ENCODE data around the gene ACOXL. TPM values are rescaled to one million over a fixed set of nuclear protein-coding genes. Genes with fewer than 3 reads are reported as not detected.

The ACOXL gene
- total RNA-seq, 2 donors from 2014 or later, result 11.7 to 12.3 TPM

- TF ChIP-seq, protein P1, sequence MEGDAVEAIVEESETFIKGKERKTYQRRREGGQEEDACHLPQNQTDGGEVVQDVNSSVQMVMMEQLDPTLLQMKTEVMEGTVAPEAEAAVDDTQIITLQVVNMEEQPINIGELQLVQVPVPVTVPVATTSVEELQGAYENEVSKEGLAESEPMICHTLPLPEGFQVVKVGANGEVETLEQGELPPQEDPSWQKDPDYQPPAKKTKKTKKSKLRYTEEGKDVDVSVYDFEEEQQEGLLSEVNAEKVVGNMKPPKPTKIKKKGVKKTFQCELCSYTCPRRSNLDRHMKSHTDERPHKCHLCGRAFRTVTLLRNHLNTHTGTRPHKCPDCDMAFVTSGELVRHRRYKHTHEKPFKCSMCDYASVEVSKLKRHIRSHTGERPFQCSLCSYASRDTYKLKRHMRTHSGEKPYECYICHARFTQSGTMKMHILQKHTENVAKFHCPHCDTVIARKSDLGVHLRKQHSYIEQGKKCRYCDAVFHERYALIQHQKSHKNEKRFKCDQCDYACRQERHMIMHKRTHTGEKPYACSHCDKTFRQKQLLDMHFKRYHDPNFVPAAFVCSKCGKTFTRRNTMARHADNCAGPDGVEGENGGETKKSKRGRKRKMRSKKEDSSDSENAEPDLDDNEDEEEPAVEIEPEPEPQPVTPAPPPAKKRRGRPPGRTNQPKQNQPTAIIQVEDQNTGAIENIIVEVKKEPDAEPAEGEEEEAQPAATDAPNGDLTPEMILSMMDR (conservative IDR thresholded peaks at IDR 0.05), result no peak
- Histone ChIP-seq H3K27me3 (ENCODE audit: control insufficient read depth, insufficient read depth, low read length, poor library complexity, severe bottlenecking) (no peaks in the 10 kb centered on the region), H3K4me3 (ENCODE audit: low read length) (no peak overlapping the region), H3K36me3 (ENCODE audit: control insufficient read depth, insufficient read depth, low read length) (no peaks in the 10 kb centered on the region), H3K9ac (ENCODE audit: extremely low read depth, low read length, poor library complexity, severe bottlenecking) (no peak overlapping the region), H3K27ac (ENCODE audit: low read depth, low read length) (no peak overlapping the region), H3K4me1 (ENCODE audit: control insufficient read depth, insufficient read depth, low read length) (no peaks in the 10 kb centered on the region), H3K9me3 (ENCODE audit: control insufficient read depth, low read length) (no peaks in the 10 kb centered on the region)
- H3K27me3 Mint-ChIP-seq (ENCODE audit: insufficient read depth), result no peaks in the 10 kb centered on the region
- peaks cover 2% of the 10 kb centered on the region for H3K9me3 Mint-ChIP-seq
- peak overlapping the region; percentile 13 for H3K27ac Mint-ChIP-seq
- 88 to 100% methylated on average over 1 to 9 of the region's 9 CpGs for WGBS, 2 experiments (ENCODE audit: insufficient coverage in 1 of 2, insufficient read length in 1 of 2)
- DNase-seq, result no peak
- H3K4me3 Mint-ChIP-seq, result no peak overlapping the region
- H3K36me3 Mint-ChIP-seq (ENCODE audit: low read depth), result no peaks in the 10 kb centered on the region
- H3K4me1 Mint-ChIP-seq, result peaks cover 8% of the 10 kb centered on the region
Measured at GRCh38 chr2:110873056-110873502, 140.7 kb downstream of the ACOXL start.

DNA sequence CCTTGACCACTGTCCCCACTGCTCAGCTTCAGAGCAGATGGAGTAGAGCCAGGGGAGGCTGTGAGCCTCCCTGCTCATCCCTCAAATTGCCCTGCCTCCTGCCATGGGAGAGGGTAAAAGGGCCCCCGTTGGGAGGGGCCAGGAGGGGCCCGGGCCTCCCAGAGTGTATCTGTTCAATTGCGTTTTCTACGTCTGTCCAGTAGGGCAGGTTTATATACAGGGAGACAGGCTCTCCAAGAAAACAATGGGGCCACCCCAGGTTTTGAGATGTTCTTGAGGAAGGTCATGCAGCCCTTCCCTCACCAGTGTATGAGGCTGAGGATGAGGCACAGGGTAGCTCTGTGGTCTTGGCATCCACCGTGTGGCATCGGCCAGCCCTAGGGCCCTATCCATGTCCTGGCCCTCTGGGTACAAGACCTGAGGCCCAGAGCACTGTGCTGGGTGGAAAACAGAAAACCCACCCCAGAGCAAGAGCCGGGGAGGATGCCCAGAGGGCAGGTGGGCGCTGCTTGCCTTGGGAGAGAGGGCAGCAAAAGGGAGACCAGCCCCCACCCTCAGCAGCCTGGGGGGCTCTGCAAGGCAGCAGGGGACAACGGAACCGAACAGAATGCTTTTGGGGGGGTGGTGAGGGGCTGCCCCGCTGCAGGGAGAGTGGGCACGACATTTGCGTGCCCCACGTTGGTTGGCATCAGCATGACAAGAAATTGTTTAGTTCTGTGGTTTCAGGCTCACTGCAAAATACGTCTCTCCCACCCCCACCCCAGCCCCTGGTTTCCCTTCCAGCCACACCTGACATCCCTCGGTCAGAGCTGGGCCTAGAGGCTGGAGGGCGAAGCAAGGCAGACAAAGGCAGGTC lies 141.5 kb downstream of the ACOXL start:
- TF ChIP-seq, protein P1 (conservative IDR thresholded peaks at IDR 0.05), result peak; percentile 20
- 92 to 94% methylated on average over 5 to 17 of the region's 17 CpGs for WGBS, 2 experiments (ENCODE audit: insufficient coverage in 1 of 2, insufficient read length in 1 of 2)
- Histone ChIP-seq H3K4me3 (ENCODE audit: low read length) (no peak overlapping the region), H3K4me1 (ENCODE audit: control insufficient read depth, insufficient read depth, low read length) (no peaks in the 10 kb centered on the region), H3K27ac (ENCODE audit: low read depth, low read length) (no peak overlapping the region), H3K36me3 (ENCODE audit: control insufficient read depth, insufficient read depth, low read length) (no peaks in the 10 kb centered on the region), H3K9me3 (ENCODE audit: control insufficient read depth, low read length) (no peaks in the 10 kb centered on the region), H3K27me3 (ENCODE audit: control insufficient read depth, insufficient read depth, low read length, poor library complexity, severe bottlenecking) (no peaks in the 10 kb centered on the region), H3K9ac (ENCODE audit: extremely low read depth, low read length, poor library complexity, severe bottlenecking) (no peak overlapping the region)
- no peak for DNase-seq
- H3K27ac Mint-ChIP-seq, result no peak overlapping the region
- H3K27me3 Mint-ChIP-seq (ENCODE audit: insufficient read depth), result no peaks in the 10 kb centered on the region
- H3K4me3 Mint-ChIP-seq, result no peak overlapping the region
- peaks cover 8% of the 10 kb centered on the region for H3K4me1 Mint-ChIP-seq
- H3K36me3 Mint-ChIP-seq (ENCODE audit: low read depth), result no peaks in the 10 kb centered on the region
- peaks cover 5% of the 10 kb centered on the region for H3K9me3 Mint-ChIP-seq

DNA sequence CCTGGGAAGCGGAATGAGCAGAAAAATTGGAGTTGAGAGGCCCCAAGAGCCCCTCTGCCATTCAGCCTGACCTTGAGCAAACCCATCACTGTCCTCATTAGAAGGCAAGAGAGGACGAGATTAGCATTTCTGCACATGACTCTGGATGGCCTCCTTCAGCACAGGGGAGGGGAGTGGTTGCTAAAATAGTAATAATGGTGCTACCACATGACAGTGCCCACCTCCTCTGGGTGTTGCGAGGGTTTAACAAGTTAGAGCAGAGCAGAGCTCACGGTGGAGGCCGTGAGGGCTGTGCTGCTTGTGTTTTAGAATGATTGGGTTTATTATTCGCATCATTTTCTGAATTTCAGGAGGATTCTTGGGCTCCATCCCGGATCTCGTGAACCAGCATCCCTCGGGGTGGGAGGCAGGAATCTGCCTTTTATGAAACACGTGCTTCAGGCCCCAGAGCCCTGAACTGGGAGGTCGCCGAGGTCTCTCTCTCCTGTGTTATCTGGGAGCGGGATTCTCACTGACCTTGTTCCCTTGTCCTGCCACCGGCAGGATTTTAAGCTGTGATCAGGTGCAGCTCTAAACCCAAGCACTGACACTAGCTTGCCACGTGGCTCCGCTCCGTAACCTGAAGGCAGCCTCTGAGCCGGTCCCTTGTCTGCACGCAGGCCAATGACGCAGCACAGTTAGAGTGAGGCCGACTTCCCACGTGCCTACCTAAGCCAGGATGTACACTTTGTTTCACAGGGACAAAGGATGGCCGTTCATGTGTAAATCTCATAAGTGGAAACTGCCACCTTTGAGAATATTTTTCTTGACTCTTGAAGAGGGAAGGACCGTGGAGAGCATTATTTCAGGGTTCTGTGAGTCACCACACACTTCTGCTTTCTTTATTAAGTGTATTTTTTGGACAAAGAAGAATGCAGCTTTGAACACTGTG lies 142.3 kb downstream of the ACOXL start:
- Mint-ChIP-seq H3K4me3 (no peak overlapping the region), H3K36me3 (ENCODE audit: low read depth) (no peaks in the 10 kb centered on the region), H3K9me3 (peaks cover 5% of the 10 kb centered on the region), H3K4me1 (peaks cover 8% of the 10 kb centered on the region), H3K27me3 (ENCODE audit: insufficient read depth) (no peaks in the 10 kb centered on the region), H3K27ac (no peak overlapping the region)
- TF ChIP-seq, protein P1 (conservative IDR thresholded peaks at IDR 0.05), result no peak
- no peaks in the 10 kb centered on the region for H3K27me3 ChIP-seq (ENCODE audit: control insufficient read depth, insufficient read depth, low read length, poor library complexity, severe bottlenecking)
- H3K36me3 ChIP-seq (ENCODE audit: control insufficient read depth, insufficient read depth, low read length), result no peaks in the 10 kb centered on the region
- no peak for DNase-seq
- no peak overlapping the region for H3K4me3 ChIP-seq (ENCODE audit: low read length)
- no peak overlapping the region for H3K27ac ChIP-seq (ENCODE audit: low read depth, low read length)
- no peaks in the 10 kb centered on the region for H3K4me1 ChIP-seq (ENCODE audit: control insufficient read depth, insufficient read depth, low read length)
- WGBS, 2 experiments (ENCODE audit: insufficient coverage in 1 of 2, insufficient read length in 1 of 2), result 87 to 88% methylated on average over 18 to 24 of the region's 24 CpGs
- no peaks in the 10 kb centered on the region for H3K9me3 ChIP-seq (ENCODE audit: control insufficient read depth, low read length)
- H3K9ac ChIP-seq (ENCODE audit: extremely low read depth, low read length, poor library complexity, severe bottlenecking), result no peak overlapping the region
